ENCODE data around the gene WDR27. TPM values are rescaled to one million over a fixed set of nuclear protein-coding genes. Genes with fewer than 3 reads are reported as not detected.

The WDR27 gene
- total and polyA plus RNA-seq, 10 of the 15 experiments (the other 5 are each of a cell fraction or from before 2014, with no cell fraction given): 1.9 to 33.2 (median 19.0) TPM

DNA sequence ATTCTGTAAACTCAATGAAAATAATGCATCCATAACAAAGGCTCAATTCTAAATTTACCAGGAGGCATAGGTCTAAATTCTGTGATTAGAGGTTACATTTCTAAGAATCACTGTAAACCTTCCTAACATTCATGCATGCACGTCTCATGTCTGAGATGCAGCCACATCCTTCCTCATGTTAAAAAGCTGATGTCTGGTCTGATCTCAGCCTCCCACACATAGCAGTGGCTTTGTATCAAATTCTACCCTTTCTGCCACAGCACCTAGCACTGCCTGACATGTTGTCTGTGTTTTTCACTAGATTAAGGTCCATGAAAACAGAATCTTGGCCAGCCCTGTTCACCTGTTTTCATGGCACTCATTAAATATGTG, 171.1 kb downstream of the WDR27 start:
- WGBS (ENCODE audit: insufficient coverage, insufficient replicate concordance, low lambda C conversion rate, missing lambda C conversion rate): 56% methylated on average over 1 of the region's 1 CpG
- POLR2A ChIA-PET: no interaction called here
- no peak for DNase-seq (ENCODE audit: low read depth, low spot score)
- no peaks in the 10 kb centered on the region; the same call in 2 of the 3 replicates for H3K9me3 ChIP-seq (replicated peaks; ENCODE audit: control insufficient read depth, insufficient read depth, low read length)
- H3K27me3 ChIP-seq (replicated peaks in 1 of 2; ENCODE audit: control insufficient read depth in 2 of 2, insufficient read depth in 2 of 2, low read length in 1 of 2): no peaks in the 10 kb centered on the region
- no peak for FAIRE-seq
- H3K36me3 ChIP-seq (ENCODE audit: control insufficient read depth in 2 of 2, insufficient read depth in 2 of 2, low read length in 1 of 2): no peaks in the 10 kb centered on the region
- SMC1A ChIA-PET (ENCODE audit: uncharacterized antibody, unreplicated experiment): interaction anchor here (2.0 kb wide), 1 partner anchor 9 kb away, joined by 4 read pairs; no protein-coding TSS in a partner anchor
- intact Hi-C loops (cut with micrococcal nuclease; ENCODE audit: unreplicated experiment): no loop called here
- BruUV-seq (replicated peaks): no TSS peak
- CTCF ChIA-PET: no interaction called here
- in situ Hi-C loops (cut with MboI): no loop called here
- H2AFZ ChIP-seq (ENCODE audit: control insufficient read depth, low read depth, low read length): no peak overlapping the region
- no peak for ATAC-seq
- RAD21 ChIA-PET (ENCODE audit: unreplicated experiment): no interaction called here
- no peak overlapping the region for H3K4me2 ChIP-seq (ENCODE audit: control insufficient read depth, insufficient read depth)
- H3K79me2 ChIP-seq (ENCODE audit: control insufficient read depth, insufficient read depth, low read length): no peaks in the 10 kb centered on the region
- TF ChIP-seq POU2F2 (IDR thresholded peaks at IDR 0.05; ENCODE audit: borderline replicate concordance, low read depth, low read length) (no peak), KLF5 (IDR thresholded peaks at IDR 0.05; ENCODE audit: partially characterized antibody) (no peak), IRF4 (IDR thresholded peaks at IDR 0.05; ENCODE audit: low read depth, low read length) (no peak), MTA2 (IDR thresholded peaks at IDR 0.05; ENCODE audit: low read depth) (no peak), SMC3 (IDR thresholded peaks at IDR 0.05; ENCODE audit: borderline replicate concordance, low read length) (no peak), GATAD2B (conservative IDR thresholded peaks at IDR 0.05; ENCODE audit: low read depth) (no peak), TBL1XR1 (IDR thresholded peaks at IDR 0.05; ENCODE audit: low read depth, low read length) (no peak), EZH2 (IDR thresholded peaks at IDR 0.05; ENCODE audit: borderline replicate concordance, control insufficient read depth, low read depth, low read length) (no peak), GABPA (IDR thresholded peaks at IDR 0.05; ENCODE audit: low read depth) (no peak), SPI1 (IDR thresholded peaks at IDR 0.05; ENCODE audit: borderline replicate concordance, insufficient read depth, low read depth, low read length) (no peak), CREB1 (IDR thresholded peaks at IDR 0.05; ENCODE audit: low read depth) (no peak), TCF3 (IDR thresholded peaks at IDR 0.05; ENCODE audit: borderline replicate concordance, insufficient read depth, low read depth, low read length) (no peak)
- TF ChIP-seq, protein P1, sequence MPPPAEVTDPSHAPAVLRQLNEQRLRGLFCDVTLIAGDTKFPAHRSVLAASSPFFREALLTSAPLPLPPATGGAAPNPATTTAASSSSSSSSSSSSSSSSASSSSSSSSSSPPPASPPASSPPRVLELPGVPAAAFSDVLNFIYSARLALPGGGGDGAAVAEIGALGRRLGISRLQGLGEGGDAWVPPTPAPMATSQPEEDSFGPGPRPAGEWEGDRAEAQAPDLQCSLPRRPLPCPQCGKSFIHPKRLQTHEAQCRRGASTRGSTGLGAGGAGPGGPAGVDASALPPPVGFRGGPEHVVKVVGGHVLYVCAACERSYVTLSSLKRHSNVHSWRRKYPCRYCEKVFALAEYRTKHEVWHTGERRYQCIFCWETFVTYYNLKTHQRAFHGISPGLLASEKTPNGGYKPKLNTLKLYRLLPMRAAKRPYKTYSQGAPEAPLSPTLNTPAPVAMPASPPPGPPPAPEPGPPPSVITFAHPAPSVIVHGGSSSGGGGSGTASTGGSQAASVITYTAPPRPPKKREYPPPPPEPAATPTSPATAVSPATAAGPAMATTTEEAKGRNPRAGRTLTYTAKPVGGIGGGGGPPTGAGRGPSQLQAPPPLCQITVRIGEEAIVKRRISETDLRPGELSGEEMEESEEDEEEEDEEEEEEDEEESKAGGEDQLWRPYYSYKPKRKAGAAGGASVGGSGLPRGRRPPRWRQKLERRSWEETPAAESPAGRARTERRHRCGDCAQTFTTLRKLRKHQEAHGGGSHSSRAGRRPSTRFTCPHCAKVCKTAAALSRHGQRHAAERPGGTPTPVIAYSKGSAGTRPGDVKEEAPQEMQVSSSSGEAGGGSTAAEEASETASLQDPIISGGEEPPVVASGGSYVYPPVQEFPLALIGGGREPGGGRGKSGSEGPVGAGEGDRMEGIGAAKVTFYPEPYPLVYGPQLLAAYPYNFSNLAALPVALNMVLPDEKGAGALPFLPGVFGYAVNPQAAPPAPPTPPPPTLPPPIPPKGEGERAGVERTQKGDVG (CRISPR knock-in tag; IDR thresholded peaks at IDR 0.05): no peak
- TF ChIP-seq, protein P2, sequence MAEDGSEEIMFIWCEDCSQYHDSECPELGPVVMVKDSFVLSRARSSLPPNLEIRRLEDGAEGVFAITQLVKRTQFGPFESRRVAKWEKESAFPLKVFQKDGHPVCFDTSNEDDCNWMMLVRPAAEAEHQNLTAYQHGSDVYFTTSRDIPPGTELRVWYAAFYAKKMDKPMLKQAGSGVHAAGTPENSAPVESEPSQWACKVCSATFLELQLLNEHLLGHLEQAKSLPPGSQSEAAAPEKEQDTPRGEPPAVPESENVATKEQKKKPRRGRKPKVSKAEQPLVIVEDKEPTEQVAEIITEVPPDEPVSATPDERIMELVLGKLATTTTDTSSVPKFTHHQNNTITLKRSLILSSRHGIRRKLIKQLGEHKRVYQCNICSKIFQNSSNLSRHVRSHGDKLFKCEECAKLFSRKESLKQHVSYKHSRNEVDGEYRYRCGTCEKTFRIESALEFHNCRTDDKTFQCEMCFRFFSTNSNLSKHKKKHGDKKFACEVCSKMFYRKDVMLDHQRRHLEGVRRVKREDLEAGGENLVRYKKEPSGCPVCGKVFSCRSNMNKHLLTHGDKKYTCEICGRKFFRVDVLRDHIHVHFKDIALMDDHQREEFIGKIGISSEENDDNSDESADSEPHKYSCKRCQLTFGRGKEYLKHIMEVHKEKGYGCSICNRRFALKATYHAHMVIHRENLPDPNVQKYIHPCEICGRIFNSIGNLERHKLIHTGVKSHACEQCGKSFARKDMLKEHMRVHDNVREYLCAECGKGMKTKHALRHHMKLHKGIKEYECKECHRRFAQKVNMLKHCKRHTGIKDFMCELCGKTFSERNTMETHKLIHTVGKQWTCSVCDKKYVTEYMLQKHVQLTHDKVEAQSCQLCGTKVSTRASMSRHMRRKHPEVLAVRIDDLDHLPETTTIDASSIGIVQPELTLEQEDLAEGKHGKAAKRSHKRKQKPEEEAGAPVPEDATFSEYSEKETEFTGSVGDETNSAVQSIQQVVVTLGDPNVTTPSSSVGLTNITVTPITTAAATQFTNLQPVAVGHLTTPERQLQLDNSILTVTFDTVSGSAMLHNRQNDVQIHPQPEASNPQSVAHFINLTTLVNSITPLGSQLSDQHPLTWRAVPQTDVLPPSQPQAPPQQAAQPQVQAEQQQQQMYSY (CRISPR knock-in tag; IDR thresholded peaks at IDR 0.05): no peak
- TF ChIP-seq, protein P3, sequence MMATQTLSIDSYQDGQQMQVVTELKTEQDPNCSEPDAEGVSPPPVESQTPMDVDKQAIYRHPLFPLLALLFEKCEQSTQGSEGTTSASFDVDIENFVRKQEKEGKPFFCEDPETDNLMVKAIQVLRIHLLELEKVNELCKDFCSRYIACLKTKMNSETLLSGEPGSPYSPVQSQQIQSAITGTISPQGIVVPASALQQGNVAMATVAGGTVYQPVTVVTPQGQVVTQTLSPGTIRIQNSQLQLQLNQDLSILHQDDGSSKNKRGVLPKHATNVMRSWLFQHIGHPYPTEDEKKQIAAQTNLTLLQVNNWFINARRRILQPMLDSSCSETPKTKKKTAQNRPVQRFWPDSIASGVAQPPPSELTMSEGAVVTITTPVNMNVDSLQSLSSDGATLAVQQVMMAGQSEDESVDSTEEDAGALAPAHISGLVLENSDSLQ (IDR thresholded peaks at IDR 0.05): no peak
- H3K4me3 ChIP-seq: no peak overlapping the region
- no peak overlapping the region for H3K27ac ChIP-seq (ENCODE audit: control insufficient read depth, insufficient read depth)
- no peaks in the 10 kb centered on the region for H3K4me1 ChIP-seq (ENCODE audit: control insufficient read depth, insufficient read depth, low read length)
- H4K20me1 ChIP-seq (ENCODE audit: control insufficient read depth, insufficient read depth): no peaks in the 10 kb centered on the region
- H3K9ac ChIP-seq (ENCODE audit: control insufficient read depth, insufficient read depth, low read length): no peak overlapping the region
